AG20443 (cell line): ENCODE measurements around the gene CCDC198.

Source experiments
- DNase-seq: peaks from one replicate; pipeline ENCODE4 v3.0.0; 2012; ENCODE audit warnings: low spot score, mixed read lengths

Gene CCDC198

DNA sequence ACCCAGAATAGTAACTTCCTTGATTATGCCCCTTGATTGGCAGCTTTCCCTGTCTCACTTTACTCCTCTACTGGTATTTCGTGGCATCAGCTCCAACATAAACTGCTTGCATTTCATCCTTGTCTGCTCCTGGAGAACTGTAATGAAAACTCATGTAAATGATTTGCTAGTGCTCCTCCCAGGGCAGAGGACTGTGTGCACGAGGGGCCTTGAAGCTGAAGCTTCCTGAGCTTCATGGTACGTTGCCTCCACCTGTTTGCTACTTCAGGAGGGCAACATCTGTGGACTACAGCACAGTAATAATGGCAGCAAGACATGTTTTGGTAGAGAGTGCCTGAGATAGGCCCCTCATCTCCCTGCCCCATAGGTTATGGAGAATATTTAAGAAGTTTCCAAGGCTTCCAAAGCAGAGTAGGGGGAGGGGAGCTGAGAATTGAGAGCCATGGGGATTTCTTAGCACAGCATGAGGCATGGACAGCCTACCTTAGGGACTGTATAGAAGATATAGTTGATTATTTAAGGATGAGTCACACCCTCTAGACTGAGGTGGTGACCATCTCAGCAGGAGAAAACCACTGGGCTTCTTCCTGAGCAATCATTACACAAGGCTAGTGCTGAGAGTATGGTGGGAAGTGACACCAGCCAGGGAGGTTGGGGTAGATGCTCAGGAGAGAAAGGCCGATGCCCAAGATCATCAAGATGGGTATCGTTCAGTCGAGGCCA is 29.5 kb downstream of the CCDC198 start:
- DNase-seq = no peak

DNA sequence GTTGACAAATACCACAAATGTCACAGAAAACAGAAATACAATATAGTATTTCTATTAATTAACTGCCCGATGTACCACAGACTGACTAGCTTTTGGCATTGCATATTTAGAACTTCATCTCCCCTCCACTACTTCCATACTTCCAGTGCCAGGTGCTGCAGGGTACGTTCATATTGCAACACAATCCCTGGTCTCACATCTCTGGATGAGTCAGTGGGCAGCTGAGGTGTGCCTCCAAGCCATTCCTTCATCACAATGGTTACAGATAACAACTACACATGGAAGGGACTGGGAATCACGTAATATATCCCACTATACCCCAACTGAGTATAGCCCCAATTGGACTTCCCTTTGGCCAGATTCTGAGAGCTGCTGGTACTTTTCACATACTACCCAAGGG is 31.1 kb downstream of the CCDC198 start:
- DNase-seq = no peak

DNA sequence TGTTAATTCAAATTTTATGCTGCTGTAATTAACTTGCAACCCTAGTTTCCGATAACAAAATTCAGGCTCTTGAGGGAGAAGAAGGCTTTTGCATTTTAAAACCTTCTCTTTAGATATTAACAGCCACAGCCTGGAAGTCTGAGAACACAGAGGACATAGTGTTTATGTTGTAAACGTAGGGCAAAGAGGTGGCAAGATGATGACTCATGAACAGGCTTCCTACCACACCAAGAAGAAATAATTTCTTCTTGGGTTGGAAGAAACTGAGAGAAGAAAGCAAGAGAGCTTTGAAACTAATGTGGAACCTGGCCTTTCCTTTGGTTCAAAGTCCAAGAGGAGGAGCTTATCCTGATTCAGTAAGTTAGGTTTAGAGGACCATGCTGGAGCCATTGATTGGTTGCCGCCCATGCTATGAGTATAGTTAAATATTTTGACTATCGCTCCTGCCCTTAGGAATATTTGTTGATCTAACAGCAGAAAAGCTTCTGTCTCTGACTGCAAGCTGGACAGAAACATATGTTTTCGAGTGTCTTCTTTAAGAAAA is 31.8 kb downstream of the CCDC198 start:
- no peak for DNase-seq

DNA sequence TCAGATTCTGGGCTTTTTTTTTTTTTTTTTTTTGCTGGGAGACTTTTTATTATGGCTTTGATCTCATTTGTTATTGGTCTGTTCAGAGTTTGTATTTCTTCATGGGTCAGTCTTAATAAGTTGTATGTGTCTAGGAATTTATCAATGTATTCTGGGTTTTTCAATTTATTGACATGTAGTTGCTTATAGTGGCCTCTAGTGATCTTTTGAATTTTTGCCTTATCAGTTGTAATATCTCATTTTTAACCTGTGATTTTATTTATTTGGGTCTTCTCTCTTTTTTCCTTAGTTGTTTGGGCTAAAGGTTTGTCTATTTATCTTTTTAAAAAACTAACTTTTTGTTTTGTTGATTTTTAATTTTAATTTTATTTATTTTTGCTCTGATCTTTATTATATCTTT is 57.7 kb downstream of the CCDC198 start:
- no peak for DNase-seq

DNA sequence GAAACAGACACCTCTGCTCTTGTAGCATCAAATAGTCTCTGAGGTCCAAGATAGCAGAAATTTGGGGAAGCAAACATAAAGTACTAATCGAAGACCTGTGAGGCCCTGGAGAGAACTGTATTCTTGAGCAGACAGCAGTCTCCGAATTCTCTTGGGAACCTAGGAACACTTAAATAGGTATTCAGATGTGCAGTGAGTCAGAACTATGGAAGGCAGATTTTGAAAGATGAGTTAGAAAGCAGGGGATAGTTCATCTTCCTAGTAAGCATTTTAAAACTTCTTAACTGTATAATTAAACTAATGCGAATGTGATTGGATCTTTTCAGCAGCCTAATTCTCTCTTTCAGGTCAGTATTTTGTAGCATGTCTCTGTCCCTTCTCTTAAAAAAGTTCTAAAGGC is 72.7 kb downstream of the CCDC198 start:
- no peak for DNase-seq

DNA sequence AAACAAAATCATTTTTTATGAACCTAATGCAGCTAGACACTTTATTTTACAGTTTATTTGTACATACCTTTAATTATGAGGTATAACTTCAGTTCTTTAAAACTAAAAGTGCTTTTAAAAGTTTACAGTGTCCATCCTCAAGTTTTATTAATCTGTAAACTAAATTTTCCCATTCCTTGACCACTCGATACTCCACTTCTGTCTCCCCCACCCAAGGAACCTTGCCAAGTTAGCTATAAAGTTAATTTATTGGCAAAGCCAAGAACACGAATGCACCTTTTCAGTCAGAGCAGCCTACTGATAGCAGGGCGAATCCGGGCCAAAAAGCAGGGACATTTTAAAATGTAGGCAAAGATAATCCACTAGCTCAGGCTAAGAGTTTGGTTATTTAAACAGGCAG is 73.6 kb downstream of the CCDC198 start:
- no peak for DNase-seq
